Stimulated activated CD8-positive, alpha-beta memory T cell treated with anti-CD3 and anti-CD28 coated beads, Interleukin-7, amount 100 ng/mL, for 4 hours (primary cell): ENCODE data around the gene CDK18.
"Not testable (repeated sequence)": the region's sequence is repeated elsewhere in the genome, so short reads cannot be mapped to it uniquely, and the experiment has no call there.

ENCODE experiments used
- DNase-seq, 2 donors: peaks; one replicate each; pipeline ENCODE4 v3.0.0-alpha.2; 2020; ENCODE audit warnings: low read depth in 2 of 2

Gene CDK18

DNA sequence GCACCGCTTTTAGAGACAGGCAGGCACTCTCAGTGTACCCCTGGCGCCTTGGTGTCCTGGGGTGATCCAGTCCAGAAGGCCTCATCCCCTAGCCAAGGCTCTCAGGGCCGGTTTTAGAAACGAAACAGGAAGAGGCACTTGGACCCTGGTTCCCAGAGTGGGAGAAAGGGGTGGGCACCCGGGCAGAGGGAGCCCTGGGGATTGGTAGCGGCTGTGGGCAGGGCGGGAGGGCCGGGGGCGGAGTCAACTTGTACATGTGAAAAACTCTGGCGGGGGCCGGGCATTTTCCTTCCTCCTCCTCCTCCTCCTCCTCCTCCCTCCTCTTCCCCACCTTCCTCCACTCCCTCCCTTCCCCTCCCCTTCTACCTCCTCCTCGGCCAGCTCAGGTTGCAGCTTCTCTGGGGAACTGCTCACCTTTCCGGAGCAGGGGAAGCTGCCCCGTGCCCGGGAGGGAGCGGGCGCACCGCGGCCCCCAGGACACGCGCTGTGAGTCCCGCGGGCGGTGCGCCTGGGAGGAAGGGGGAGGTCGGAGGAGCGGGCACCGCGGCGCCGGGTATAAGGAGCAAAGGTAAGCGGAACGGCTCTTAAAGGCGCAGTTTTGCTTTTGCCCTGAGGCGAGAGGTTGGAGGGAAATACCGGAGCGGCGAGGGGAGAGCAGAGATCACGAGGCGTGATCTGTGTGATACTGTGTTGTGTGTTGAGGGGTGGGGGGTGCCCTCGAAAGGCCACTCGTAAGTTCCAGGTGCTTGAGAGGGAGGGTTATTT is at the start of gene CDK18:
Gene CDK18, plus strand, starts transcription at position 359 of the 765 bp plus-strand sequence. CDS start 18,499 bp downstream, outside the sequence.
- DNase-seq, result peak in 1 of 2 donors; percentile 39

DNA sequence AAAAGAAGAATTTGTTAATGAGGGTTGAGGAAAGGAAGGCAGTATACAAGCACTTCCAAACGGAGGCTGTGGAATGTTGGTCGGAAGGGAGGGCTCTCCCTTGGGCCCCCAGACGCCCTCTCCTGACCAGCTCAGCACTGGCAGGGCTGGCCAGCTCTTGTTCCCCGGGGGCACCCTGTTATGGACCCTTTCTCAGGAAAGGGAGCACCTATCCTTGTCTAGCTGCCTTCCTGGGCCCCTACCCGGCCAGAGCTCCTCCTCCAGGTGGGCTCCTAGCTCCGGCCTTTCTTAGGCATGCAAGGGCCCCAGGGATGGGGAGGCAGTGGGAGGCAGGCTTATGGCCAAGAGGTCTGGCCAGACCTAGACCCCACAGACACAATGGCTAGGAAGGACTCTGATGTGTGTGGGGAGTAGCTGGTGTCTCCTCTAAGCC is 49.5 kb upstream of the CDK18 start:
- no peak for DNase-seq

DNA sequence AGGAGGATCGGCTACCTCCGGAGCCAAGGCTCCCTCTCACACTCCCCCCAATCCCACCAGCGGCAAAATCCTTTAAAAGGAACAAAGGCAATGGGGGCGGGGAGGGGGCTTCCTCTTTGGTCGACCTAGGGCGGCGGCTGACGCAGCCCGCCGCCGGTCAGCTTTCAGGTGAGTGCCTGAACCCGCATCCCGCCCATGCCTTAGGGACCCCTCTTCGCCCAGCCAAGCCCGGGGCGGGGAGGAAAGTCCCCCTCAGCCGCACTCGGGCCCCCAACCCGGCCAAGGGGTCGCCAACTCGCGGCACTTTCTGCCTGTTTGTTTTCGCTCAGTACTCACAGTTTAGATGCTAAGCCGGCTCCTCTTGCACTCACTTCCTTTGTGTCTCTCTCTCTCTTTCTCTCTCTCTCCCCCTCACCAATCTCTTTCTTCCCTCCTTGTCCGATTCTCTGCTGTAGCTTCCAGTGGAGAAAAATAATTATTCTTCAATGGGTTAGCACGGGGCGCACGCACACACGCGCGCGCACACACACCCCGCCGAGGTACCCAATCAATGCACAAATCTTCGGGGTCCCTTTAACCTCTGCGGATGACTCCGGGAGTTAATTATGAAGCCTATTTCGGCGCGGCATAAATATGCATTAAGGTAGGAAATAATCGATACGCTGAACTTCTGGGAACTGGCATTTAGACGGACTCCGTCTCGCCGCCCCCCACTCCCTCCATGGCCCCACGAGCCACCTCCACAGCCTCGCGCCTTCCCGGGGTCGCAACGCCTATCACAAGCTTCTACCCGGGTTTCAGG is 48.7 kb upstream of the CDK18 start, which contains the start of gene BLACAT1:
Gene BLACAT1, minus strand, starts transcription at position 465 of the 802 bp plus-strand sequence.
- DNase-seq, result no peak

DNA sequence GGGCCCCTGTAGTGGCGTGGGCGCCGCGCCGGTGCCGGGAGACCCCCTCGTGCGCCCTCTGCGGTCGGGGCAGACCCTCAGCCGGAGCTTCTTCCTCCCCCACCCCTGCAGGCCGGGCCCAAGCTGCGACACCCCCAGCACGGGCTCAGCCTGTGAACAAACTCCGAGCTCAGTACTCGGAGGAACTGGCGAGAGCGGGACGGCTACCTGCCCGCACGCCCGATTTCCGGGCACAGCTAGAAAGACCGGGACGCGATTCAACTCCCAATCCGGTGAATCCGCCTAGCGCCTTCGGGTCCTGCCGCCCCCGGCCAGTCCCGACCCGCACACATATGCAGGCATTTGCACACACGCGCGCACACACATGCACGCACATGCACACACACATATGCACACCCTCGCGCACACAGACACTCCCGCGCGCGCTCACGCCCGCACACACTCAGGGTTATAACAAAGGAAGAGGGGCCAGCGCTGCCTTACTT is 48.0 kb upstream of the CDK18 start:
- DNase-seq, result no peak

DNA sequence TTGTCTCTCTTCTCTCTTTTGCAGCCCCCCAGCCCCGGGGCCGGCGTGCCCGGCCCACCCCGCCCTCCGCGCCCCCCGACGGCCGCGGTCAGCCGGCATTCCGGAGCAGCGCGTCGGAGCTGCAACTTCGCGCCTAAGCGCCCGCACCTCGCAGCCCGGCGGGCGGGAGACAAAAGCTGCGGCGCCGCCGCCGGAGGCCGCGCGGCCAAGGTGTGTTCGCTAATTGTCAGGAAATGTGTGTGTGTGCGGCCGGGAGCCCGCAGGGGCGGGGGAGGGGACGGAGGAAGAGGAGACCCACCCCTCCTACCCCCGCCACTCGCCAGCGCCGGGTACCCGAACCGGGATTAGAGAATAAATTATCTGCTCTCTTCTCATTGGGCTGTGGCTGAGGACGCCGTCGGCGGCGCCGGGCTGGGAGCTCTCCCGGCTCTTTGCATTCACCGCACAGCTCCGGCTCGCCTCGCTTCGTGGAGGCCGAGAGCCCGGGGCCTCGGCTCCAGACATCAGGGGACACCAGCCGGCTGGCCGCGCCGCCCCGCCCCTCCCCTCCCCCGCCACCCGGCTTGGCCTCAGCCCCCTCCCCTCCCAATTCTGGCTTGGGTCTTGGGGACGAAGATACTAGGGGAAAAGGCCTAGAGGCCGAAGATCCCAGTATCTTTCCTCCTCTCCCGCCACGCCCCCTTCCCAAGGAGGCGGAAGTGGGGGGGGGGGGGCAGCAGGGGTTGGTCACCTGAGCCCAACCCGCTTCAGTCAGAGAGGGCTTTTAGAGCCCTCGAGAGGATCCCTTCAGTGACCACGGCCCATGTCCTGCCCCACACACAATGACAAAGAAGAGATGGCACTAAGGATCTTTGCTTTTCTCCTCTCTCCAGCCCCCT is 47.4 kb upstream of the CDK18 start:
- DNase-seq, result no peak

DNA sequence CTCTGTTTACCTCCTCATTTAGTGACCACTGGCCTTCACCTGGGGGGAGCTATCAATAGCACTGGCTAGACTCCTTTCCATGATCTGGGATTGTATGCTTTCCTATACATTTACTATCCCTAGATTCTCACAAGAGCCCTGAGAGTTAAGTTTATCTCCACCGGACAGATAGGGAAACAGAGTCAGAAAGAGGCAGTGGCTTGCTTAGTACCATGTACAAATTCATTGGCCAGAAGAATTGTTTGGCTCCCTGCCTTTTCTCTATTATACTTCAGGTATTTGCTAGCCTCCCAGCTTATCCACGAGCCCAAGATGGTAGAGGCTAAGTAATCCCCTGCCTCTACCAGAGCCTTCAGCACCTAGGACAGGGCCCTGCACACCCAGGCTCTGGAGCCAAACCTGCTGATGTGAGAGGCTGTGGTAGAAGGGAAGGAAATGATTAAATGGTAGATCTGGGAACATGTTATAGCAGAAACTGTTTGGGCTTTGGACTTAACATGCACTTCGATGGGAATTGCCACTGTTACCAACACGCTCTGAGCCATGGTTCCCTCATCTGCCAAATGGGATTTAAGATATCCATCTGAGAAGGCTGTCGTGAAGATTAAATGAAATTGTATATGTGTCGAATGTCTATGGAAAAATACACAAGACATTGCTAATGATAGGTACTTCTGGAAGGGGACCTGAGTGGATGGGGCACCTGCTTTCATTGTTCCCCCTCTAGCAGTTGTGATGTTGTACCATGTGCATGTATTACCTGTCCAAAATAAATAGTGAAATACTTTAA is 45.5 kb upstream of the CDK18 start:
- no peak for DNase-seq

DNA sequence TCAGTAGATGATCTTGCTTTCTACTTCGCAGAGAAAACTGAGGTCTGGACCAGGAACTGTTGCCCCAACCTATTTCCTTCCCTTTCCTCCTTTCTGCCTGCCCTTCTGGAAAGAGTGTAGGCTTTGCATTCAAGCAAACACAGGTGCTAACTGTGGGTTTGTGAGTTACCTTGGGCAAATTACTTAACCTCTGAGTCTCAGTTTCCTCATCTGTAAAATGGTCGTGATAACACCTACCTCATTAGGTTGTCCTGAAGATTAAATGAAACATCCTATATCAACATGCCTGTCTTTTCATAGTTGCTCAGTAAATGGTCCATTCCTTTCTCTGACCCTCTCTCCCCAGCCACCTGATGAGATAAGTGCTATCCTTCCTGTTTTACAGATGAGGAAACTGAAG is 39.1 kb upstream of the CDK18 start:
- no peak for DNase-seq

DNA sequence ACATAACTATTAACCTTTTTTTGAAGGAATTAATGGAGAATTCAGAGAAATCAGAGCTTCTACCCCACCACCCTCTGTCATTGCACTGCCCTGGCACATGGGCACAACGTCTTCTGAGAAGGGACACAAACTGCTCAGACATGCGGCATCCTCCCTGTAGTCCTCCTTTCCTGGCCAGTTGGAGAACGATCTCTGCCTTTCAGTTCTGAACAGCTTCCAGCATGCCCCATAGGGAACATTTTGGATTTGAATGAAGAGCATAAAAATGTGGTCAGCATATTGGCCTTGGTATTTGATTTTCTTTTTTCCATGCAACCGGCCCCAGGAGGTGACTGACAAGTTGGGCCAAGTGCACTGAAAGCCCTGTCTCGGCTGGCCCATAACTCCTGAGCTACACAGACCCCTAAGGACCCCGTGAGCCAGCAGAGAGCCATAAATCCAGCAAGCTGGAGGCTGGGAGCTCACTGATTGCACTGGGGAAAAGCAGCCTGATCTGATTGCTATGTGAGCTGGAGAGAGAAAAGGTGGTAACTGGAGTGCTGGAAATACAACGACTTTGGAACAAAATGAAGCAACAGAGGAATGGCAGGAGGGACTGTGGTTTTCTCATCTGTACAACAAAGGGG is 37.8 kb upstream of the CDK18 start:
- no peak for DNase-seq

DNA sequence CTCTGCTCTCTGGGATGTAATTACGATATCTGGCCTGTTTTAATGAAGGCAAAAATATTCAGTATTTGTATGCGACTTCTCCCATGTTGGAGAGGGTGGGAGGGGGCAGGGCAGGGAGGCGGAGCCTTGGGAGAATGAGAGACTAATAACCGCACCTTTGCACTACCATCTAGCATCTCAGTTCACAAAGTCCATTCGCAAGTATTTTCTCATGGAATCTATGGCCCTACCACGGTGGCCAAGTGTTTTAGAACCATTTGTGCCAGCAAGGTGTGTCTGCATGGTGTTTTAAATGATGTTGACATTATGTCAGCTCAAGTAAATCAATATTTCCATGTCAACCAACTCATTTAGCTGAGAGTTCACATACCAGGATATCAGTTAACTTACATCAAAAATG is 34.3 kb upstream of the CDK18 start:
- no peak for DNase-seq

DNA sequence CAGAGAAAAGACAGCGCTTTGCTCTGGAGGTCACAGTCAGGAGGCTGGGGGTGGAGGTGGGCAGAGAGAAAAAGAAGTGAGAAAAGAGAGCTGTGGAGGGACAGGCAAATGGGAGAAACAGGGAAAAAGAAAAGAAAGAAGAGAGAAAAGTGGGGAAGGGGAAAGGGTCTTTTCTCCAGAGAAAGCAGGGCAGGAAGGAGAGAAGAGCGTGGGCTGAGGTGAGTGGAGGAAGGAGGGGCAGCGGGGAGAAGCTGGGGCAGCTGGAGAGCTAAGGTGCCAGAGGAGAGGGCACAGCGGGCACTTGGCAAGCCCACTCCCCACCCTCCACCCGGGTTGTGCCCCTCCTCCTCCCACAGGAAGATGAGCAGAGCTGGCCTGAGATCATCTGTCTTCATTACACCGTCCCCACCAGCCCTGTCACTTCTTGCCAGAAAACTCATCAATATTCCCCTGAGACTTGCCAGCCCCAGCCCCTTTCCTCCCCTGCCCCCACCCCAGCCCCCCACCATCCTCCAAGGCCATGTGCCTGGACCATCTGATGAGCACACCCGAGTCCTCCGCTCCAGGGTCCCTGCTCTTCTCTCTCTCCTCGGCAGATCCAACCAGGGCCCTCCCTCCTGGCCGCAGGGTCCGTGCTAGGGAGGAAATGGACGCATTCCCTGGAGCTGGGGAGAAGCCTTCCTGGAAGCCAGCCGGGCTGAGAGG is 31.6 kb upstream of the CDK18 start:
- no peak for DNase-seq

DNA sequence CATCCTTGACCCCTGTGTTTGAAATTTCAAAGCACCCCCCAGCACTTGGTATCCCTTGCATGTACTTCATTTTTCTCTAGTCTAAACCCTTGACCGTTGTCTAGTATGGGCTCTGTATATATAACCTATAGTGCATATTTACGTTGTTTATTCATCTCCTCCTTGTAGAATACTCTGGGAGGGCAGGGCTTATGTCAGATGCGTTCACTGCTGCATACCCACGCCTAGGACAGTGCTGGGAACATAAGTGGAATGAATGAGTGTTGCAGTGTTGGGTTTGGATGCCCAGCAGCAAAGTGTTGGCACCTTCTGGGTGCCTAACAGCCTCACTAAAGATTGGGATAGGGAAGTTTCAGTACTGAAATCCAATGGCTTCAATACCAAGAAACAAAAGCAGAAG is 31.0 kb upstream of the CDK18 start:
- DNase-seq, result no peak

DNA sequence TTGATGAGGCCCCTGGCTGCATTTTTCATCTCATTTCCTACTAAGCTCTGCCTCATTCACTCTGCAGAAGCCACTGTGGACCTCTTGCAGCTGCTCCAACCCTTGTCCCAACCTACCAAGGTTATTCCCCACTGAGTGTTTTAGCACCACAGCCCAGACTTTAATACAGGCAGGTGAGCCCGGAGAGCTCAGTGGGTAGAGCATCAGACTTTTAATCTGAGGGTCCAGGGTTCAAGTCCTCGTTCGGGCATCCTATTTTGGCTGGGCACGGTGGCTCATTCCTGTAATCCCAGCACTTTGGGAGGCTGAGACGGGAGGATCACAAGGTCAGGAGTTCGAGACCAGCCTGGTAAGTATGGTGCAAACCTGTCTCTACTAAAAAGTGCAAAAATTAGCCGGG is 30.5 kb upstream of the CDK18 start:
- no peak for DNase-seq

DNA sequence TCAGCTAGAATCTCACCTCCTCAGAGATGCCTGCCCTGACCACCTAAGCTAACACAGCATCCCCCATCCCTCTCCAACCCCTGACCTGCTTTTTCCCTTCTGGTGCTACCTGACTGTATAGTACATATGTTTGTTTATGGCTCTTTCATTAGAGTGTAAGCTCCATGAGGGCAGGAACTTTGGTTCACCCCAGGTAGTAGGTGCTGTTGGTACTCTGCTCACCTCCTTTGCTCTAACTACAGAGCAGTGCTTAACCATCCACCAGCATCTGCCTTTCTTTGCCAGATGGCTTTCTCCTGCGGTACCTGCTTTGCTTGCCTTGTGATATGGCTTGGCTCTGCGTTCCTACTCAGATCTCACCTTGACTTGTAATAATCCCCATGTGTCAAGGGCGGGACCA is 29.9 kb upstream of the CDK18 start:
- DNase-seq, result no peak

DNA sequence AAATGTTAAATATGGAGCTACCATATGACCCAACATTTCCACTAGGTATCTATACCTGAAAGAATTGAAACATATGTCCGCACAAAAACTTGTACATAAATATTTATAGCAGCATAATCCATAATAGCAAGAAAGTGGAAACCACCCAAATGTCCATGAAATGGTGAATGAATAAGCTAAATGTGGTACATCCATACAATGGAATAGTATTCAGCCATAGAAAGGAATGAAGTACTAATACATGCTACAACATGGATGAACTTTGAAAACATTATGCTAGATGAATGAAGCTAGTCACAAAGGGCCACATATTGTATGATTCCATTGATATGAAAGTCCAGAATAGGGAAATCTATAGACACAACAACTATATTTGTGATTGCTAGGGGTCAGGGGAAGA is 28.6 kb upstream of the CDK18 start:
- DNase-seq, result no peak

DNA sequence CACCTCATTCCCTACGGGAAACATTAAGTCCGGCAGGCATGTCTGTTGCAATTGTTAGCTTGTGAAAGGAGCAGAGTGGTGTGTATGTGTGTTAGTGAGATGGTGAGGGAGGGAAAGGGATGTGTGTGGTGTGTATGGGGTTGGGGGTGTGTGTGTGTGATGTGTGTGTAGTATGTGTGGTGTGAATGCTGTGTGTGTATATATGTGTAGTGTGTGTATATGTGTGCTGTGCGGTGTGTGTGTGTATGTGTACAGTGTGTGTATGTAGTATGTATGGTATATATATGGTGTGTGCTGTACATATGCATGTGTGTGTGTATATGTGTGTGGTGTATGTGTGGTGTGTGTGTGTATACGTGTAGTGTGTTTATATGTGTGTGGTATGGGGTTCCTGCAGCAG is 27.8 kb upstream of the CDK18 start:
- no peak for DNase-seq

DNA sequence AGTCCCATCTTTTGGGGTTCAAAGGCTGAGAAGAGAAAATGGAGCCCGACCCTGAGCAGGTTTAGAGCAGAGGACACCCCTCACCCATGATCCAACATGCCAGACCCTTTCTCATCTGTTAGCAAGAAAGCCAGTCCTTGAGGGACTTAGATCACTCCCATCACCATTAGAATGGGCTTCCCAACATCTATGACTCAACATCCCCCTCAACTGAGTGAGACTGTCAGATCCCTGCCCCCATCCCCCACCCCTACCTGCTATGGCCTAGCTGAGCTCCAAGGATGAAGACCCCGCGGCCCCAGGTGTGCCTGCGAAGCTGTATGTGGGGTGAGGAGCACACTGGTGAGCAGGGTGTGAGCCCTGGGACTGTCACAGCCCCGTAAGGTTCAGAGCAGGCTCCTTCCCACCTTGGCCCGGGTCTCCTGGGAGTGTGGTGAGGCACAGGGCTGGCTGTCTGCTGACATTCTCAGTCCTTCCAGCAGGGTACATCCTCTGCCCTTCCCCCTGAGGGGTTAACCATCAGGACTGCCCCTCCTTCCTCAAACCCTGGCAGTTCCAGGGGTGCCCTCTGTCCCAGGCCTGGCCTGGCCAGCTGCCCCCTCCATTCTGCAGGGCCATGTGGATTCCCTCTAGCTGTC is 27.2 kb upstream of the CDK18 start:
- DNase-seq, result no peak

DNA sequence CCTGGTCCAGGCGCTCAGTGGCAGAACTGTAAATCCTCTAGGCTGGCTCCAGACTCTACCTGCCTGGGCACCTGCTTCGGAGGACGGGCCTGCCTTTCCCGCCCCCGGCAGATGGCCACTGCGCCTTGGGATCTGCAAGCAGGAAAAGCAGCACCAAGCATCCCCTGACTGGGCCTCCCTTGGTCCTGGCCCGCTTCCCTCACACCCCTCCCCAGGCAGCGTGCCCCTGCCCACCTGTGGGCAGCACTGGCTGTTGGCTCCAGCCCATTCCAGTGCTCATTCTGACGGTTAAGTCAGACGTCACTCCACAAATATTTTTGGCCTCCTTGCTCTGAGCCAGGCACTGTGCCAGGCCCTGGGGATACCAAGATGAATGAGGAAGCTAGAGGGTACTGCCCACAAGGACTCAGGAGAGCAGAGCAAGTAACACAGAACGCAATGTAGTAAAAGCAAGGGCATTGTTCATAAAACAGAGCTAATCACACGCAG is 26.7 kb upstream of the CDK18 start:
- no peak for DNase-seq

DNA sequence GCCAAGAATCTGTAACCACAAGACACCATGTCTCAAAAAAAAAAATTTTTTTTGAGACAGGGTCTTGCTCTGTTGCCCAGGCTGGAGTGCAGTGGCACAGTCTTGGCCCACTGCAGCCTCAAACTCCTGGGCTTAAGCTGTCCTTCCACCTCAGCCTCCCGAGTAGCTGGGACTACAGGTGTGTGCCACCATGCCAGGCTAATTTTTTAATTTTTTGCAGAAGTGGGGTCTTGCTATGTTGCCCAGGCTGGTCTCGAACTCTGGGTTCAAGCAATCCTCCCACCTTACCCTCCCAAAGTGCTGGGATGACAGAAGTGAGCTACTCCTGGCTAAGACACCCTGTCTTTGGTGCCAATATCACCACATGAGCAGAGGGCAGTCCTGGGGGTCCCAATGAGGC is 25.5 kb upstream of the CDK18 start:
- DNase-seq, result not testable (repeated sequence)

DNA sequence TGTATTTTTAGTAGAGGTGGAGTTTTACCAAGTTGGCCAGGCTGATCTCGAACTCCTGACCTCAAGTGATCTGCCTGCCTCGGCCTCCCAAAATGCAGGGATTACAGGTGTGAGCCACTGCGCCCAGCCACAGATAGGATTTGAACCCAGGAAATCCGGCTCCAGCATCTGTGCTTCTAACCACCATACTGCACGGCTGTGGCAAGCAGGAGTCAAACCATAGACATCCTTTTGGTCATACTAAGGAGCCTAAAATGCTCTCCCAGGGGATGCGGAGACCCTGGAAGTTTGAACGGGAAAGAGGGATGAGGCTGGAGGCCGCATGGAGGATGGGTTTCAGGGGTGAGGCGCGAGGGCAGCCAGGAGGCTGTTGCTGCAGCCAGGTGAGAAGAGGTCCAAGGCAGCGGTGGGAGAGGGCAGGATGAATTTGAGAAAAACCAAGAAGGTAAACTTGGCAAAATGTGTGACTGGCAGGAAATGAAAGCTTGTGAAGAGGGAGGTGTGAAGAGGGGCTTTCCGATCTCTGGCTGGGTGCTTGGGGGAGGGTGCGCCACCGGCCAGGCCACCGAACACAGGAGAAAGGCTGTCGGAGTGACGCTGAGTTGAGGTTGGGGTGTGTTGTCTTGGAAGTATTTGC is 24.0 kb upstream of the CDK18 start:
- peak; percentile 40 to 66 for DNase-seq
